ENCODE measurements around the gene NOTUM. TPM values are rescaled to one million over a fixed set of nuclear protein-coding genes. Genes with fewer than 3 reads are reported as not detected.

The NOTUM gene
- polyA plus RNA-seq, 2 of the 4 experiments (the other 2 are of a cell fraction): 0.06 to 0.92 TPM

- TF ChIP-seq REST (IDR thresholded peaks at IDR 0.05) (no peak), NFE2L2 (conservative IDR thresholded peaks at IDR 0.05; ENCODE audit: low read length) (no peak), ELK1 (IDR thresholded peaks at IDR 0.05; ENCODE audit: low read depth, low read length) (no peak)
Observed at GRCh38 chr17:81999976-82000802, 39.2 kb upstream of the NOTUM start (continued).

- ATAC-seq (no peak), FAIRE-seq (no peak), DNase-seq (ENCODE audit: low read depth in 1 of 2, low spot score in 1 of 2) (no peak)
- H3K4me2 ChIP-seq: no peak overlapping the region
- no peaks in the 10 kb centered on the region for H3K9me3 ChIP-seq
- H3K4me1 ChIP-seq: peaks cover 40% of the 10 kb centered on the region
- CTCF ChIA-PET: interaction anchor here (1.0 to 1.4 kb wide), 5 partner anchors 10 to 267 kb away, joined by 3 to 6 read pairs (median 5); partner anchors contain the start of gene DCXR
- POLR2A ChIA-PET: no interaction called here
- TF ChIP-seq HDAC2 (IDR thresholded peaks at IDR 0.05): no peak
- no peak for TF ChIP-seq POLR2A (IDR thresholded peaks at IDR 0.05; ENCODE audit: low read length)
- TF ChIP-seq KDM5A (IDR thresholded peaks at IDR 0.05): no peak
- no peak overlapping the region for H3K4me3 ChIP-seq
- H3K27ac ChIP-seq: peak overlapping the region in 1 of 2 experiments; percentile 93; a peak in 1 of 6 replicates
- WGBS (ENCODE audit: missing lambda C conversion rate): 94% methylated on average over 12 of the region's 12 CpGs
Observed at GRCh38 chr17:81999587-81999975, 38.6 kb upstream of the NOTUM start.

- no peak for TF ChIP-seq REST (IDR thresholded peaks at IDR 0.05)
- no peak for TF ChIP-seq MAX (IDR thresholded peaks at IDR 0.05)
- ChIA-PET POLR2A (no interaction called here), CTCF (interaction anchor here (0.6 to 1.4 kb wide), 7 partner anchors 10 to 266 kb away, joined by 3 to 6 read pairs (median 4); partner anchors contain the start of gene DCXR)
- no peak for DNase-seq (ENCODE audit: low read depth in 1 of 2, low spot score in 1 of 2)
- no peak for ATAC-seq
- H3K4me2 ChIP-seq: no peak overlapping the region
- 88% methylated on average over 14 of the region's 14 CpGs for WGBS (ENCODE audit: missing lambda C conversion rate)
- H3K4me1 ChIP-seq: peaks cover 32% of the 10 kb centered on the region
- FAIRE-seq: no peak
- no peak overlapping the region for H3K27ac ChIP-seq
- no peak overlapping the region for H3K4me3 ChIP-seq
- H3K9me3 ChIP-seq: no peaks in the 10 kb centered on the region
Observed at GRCh38 chr17:81998691-81999438, 37.9 kb upstream of the NOTUM start.

GRCh38 chr17:81998212-81998611 is 37.2 kb upstream of the NOTUM start:
- H3K27ac ChIP-seq: no peak overlapping the region
- no peak for FAIRE-seq
- H3K4me1 ChIP-seq: peaks cover 26% of the 10 kb centered on the region
- WGBS (ENCODE audit: missing lambda C conversion rate): 91% methylated on average over 7 of the region's 7 CpGs
- no peaks in the 10 kb centered on the region for H3K9me3 ChIP-seq
- TF ChIP-seq PBX3 (IDR thresholded peaks at IDR 0.05): no peak
- ATAC-seq: no peak
- no peak for DNase-seq (ENCODE audit: low read depth in 1 of 2, low spot score in 1 of 2)
- no peak overlapping the region for H3K4me2 ChIP-seq
- no peak overlapping the region for H3K4me3 ChIP-seq
- CTCF ChIA-PET: interaction anchor here (0.6 to 4.2 kb wide), 4 partner anchors 22 to 72 kb away, joined by 3 to 40 read pairs (median 4); no protein-coding TSS in a partner anchor
- POLR2A ChIA-PET: no interaction called here
